Measurements from ENCODE around the gene DCST1. TPM values are rescaled to one million over a fixed set of nuclear protein-coding genes. Genes with fewer than 3 reads are reported as not detected.

DCST1 gene
- total and polyA plus RNA-seq, 2 of the 8 experiments (the other 6 are each of a cell fraction or from before 2014, with no cell fraction given) = not detected

- Histone ChIP-seq H4K91ac (replicated peaks; ENCODE audit: insufficient read length, low read length) (no peak overlapping the region), H4K5ac (ENCODE audit: insufficient read length, low read depth, low read length) (peak overlapping the region; percentile 92), H3K79me1 (ENCODE audit: low read depth, low read length) (no peaks in the 10 kb centered on the region), H3K4ac (replicated peaks; ENCODE audit: insufficient read length, low read depth, low read length) (no peak overlapping the region), H2BK15ac (ENCODE audit: low read length) (peak overlapping the region; percentile 92; the same call in 1 of the 2 replicates), H3K4me2 (ENCODE audit: insufficient read depth in 1 of 2, low read depth in 2 of 2, low read length in 2 of 2) (peak overlapping the region; percentile 95 to 96), H4K8ac (ENCODE audit: extremely low read depth, insufficient read depth, low read length) (peak overlapping the region; percentile 53), H3K4me1 (replicated peaks in 1 of 4; ENCODE audit: control insufficient read depth in 3 of 4, insufficient read depth in 4 of 4, low read length in 3 of 4) (peaks cover 0 to 45% (median 23%) of the 10 kb centered on the region in 4 experiments; a peak in 6 of 7 replicates), H2BK120ac (replicated peaks; ENCODE audit: low read depth, low read length) (peak overlapping the region; percentile 81), H3K27me3 (replicated peaks in 1 of 4; ENCODE audit: control insufficient read depth in 3 of 4, extremely low read depth in 1 of 4, insufficient read depth in 3 of 4, low read length in 3 of 4) (peaks cover 36 to 46% (median 40%) of the 10 kb centered on the region in 4 experiments), H2BK12ac (ENCODE audit: low read depth, low read length) (no peak overlapping the region), H3K9me3 (ENCODE audit: insufficient read depth in 2 of 2, low read depth in 1 of 2, low read length in 1 of 2) (no peaks in the 10 kb centered on the region), H3K23me2 (ENCODE audit: low read depth, low read length) (peaks cover 16% of the 10 kb centered on the region; the same call in 1 of the 2 replicates), H2AK5ac (ENCODE audit: low read depth, low read length) (no peak overlapping the region), H3K4me3 (ENCODE audit: extremely low read depth in 1 of 4, insufficient read depth in 2 of 4, low read depth in 3 of 4, low read length in 4 of 4) (peak overlapping the region; percentile 59 to 81 (median 77)), H2AFZ (ENCODE audit: low read length) (peak overlapping the region; percentile 24), H3K36me3 (ENCODE audit: control insufficient read depth in 2 of 4, insufficient read depth in 4 of 4, low read length in 3 of 4) (no peaks in the 10 kb centered on the region), H3K27ac (ENCODE audit: low read depth, low read length) (no peak overlapping the region), H3K23ac (ENCODE audit: insufficient read length) (no peak overlapping the region), H3K9ac (replicated peaks in 1 of 4; ENCODE audit: extremely low read depth in 1 of 4, low read depth in 3 of 4, low read length in 3 of 4) (peak overlapping the region in 2 of 4 experiments; percentile 9 to 10; a peak in 3 of 7 replicates), H2BK20ac (ENCODE audit: low read length) (no peak overlapping the region), H3K79me2 (ENCODE audit: control insufficient read depth in 1 of 2, insufficient read depth in 2 of 2, low read length in 2 of 2) (no peaks in the 10 kb centered on the region), H4K20me1 (replicated peaks in 1 of 2; ENCODE audit: control insufficient read depth in 1 of 2, insufficient read depth in 2 of 2, low read length in 2 of 2) (peaks cover 0 to 12% of the 10 kb centered on the region in 2 experiments), H2BK5ac (ENCODE audit: low read depth, low read length) (peak overlapping the region; percentile 84), H3K18ac (ENCODE audit: extremely low read depth, low read length) (peak overlapping the region; percentile 97), H3K56ac (replicated peaks; ENCODE audit: insufficient read length, low read depth, low read length) (peak overlapping the region; percentile 50), H3K14ac (ENCODE audit: insufficient read length) (no peak overlapping the region)
- DNase-seq (ENCODE audit: low read depth in 1 of 2, low spot score in 2 of 2) (peak; percentile 89 to 96), FAIRE-seq (no peak)
- ChIA-PET CTCF (ENCODE audit: partially characterized antibody) (interaction anchor here (0.6 to 5.5 kb wide), 58 partner anchors 9 to 899 kb away, joined by 3 to 169 read pairs (median 4); partner anchors contain the start of genes ADAM15, EFNA1, EFNA4 and KRTCAP2), POLR2A (ENCODE audit: partially characterized antibody) (interaction anchor here (0.5 to 2.3 kb wide), 12 partner anchors 14 to 860 kb away, joined by 3 to 13 read pairs (median 4); partner anchors contain the start of genes EFNA4 and SLC50A1)
- 1% methylated on average over 55 of the region's 67 CpGs; no CpG with 5 or more reads in 1 of the 2 experiments for WGBS, 2 experiments (ENCODE audit: extremely low coverage in 1 of 2, insufficient coverage in 1 of 2, insufficient read length in 1 of 2, insufficient replicate concordance in 2 of 2, low coverage in 1 of 2, low lambda C conversion rate in 2 of 2, missing lambda C conversion rate in 1 of 2)
- TF ChIP-seq USF2 (IDR thresholded peaks at IDR 0.05; ENCODE audit: low read length) (no peak), RBBP5 (IDR thresholded peaks at IDR 0.05; ENCODE audit: borderline replicate concordance, low read depth, low read length) (no peak), BCL11A (IDR thresholded peaks at IDR 0.05; ENCODE audit: low read depth in 2 of 2, low read length in 2 of 2) (no peak), RFX5 (IDR thresholded peaks at IDR 0.05; ENCODE audit: borderline replicate concordance, low read depth, low read length) (no peak), RNF2 (IDR thresholded peaks at IDR 0.05; ENCODE audit: borderline replicate concordance, low read depth, low read length, missing control alignments, poor library complexity, severe bottlenecking) (no peak), SIN3A (conservative IDR thresholded peaks at IDR 0.05 in 1 of 2, IDR thresholded peaks at IDR 0.05 in 1 of 2; ENCODE audit: low read depth in 1 of 2, low read length in 2 of 2) (peak; percentile 95 to 96; a peak in 3 of 4 replicates), HDAC2 (IDR thresholded peaks at IDR 0.05; ENCODE audit: borderline replicate concordance in 1 of 2, low read depth in 2 of 2, low read length in 2 of 2) (0 out of 4 replicates have a peak, but pooled peaks have one; percentile 23 to 79), POLR2AphosphoS5 (IDR thresholded peaks at IDR 0.05; ENCODE audit: low read depth, low read length) (no peak)
Observed at GRCh38 chr1:155084722-155085503, 51.3 kb downstream of the DCST1 start.
